Measurements from ENCODE around the gene RAB20. TPM values are rescaled to one million over a fixed set of nuclear protein-coding genes. Genes with fewer than 3 reads are reported as not detected.

Gene RAB20
- total and polyA plus RNA-seq, 10 of the 15 experiments (the other 5 are each of a cell fraction or from before 2014, with no cell fraction given), result 0.48 to 33.1 (median 9.6) TPM

GRCh38 chr13:110541526-110541920, 20.0 kb downstream of the RAB20 start:
- WGBS (ENCODE audit: insufficient coverage, insufficient replicate concordance, low lambda C conversion rate, missing lambda C conversion rate), result 65% methylated on average over 4 of the region's 4 CpGs
- Histone ChIP-seq H3K9ac (ENCODE audit: control insufficient read depth, insufficient read depth, low read length) (no peak overlapping the region), H3K27ac (ENCODE audit: control insufficient read depth, insufficient read depth) (no peak overlapping the region), H4K20me1 (ENCODE audit: control insufficient read depth, insufficient read depth) (no peaks in the 10 kb centered on the region), H3K4me1 (ENCODE audit: control insufficient read depth, insufficient read depth, low read length) (peaks cover 8% of the 10 kb centered on the region), H3K4me2 (ENCODE audit: control insufficient read depth, insufficient read depth) (no peak overlapping the region), H3K27me3 (replicated peaks in 1 of 2; ENCODE audit: control insufficient read depth in 2 of 2, insufficient read depth in 2 of 2, low read length in 1 of 2) (no peaks in the 10 kb centered on the region), H3K4me3 (no peak overlapping the region), H3K36me3 (ENCODE audit: control insufficient read depth in 2 of 2, insufficient read depth in 2 of 2, low read length in 1 of 2) (no peaks in the 10 kb centered on the region), H3K9me3 (replicated peaks; ENCODE audit: control insufficient read depth, insufficient read depth, low read length) (peaks cover 1% of the 10 kb centered on the region; the same call in 1 of the 3 replicates), H3K79me2 (ENCODE audit: control insufficient read depth, insufficient read depth, low read length) (no peaks in the 10 kb centered on the region; the same call in none of the 2 replicates), H2AFZ (ENCODE audit: control insufficient read depth, low read depth, low read length) (no peak overlapping the region)
- ChIA-PET CTCF (interaction anchor here (0.9 to 2.0 kb wide), 2 partner anchors 20 to 86 kb away, joined by 3 to 9 read pairs; no protein-coding TSS in a partner anchor), RAD21 (ENCODE audit: unreplicated experiment) (no interaction called here), SMC1A (ENCODE audit: uncharacterized antibody, unreplicated experiment) (interaction anchor here (1.0 to 6.1 kb wide), 4 partner anchors 9 to 86 kb away, joined by 3 to 31 read pairs (median 6); no protein-coding TSS in a partner anchor), POLR2A (interaction anchor here (1.5 to 1.7 kb wide), 2 partner anchors 10 to 23 kb away, joined by 4 read pairs; no protein-coding TSS in a partner anchor)
- no peak for DNase-seq (ENCODE audit: low read depth, low spot score)
- no TSS peak for BruUV-seq (replicated peaks)
- ATAC-seq, result no peak
- no peak for FAIRE-seq
- in situ Hi-C loops (cut with MboI) (no loop called here), intact Hi-C loops (cut with micrococcal nuclease; ENCODE audit: unreplicated experiment) (no loop called here)
- no peak for TF ChIP-seq SMARCA5 (IDR thresholded peaks at IDR 0.05)
- TF ChIP-seq, protein P1, sequence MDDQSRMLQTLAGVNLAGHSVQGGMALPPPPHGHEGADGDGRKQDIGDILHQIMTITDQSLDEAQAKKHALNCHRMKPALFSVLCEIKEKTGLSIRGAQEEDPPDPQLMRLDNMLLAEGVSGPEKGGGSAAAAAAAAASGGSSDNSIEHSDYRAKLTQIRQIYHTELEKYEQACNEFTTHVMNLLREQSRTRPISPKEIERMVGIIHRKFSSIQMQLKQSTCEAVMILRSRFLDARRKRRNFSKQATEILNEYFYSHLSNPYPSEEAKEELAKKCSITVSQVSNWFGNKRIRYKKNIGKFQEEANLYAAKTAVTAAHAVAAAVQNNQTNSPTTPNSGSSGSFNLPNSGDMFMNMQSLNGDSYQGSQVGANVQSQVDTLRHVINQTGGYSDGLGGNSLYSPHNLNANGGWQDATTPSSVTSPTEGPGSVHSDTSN (IDR thresholded peaks at IDR 0.05; ENCODE audit: insufficient replicate concordance, low read depth, low read length), result no peak
- TF ChIP-seq, protein P2, sequence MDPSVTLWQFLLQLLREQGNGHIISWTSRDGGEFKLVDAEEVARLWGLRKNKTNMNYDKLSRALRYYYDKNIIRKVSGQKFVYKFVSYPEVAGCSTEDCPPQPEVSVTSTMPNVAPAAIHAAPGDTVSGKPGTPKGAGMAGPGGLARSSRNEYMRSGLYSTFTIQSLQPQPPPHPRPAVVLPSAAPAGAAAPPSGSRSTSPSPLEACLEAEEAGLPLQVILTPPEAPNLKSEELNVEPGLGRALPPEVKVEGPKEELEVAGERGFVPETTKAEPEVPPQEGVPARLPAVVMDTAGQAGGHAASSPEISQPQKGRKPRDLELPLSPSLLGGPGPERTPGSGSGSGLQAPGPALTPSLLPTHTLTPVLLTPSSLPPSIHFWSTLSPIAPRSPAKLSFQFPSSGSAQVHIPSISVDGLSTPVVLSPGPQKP (IDR thresholded peaks at IDR 0.05; ENCODE audit: low read depth, low read length), result no peak
- TF ChIP-seq MXI1 (IDR thresholded peaks at IDR 0.05; ENCODE audit: low read depth, low read length), result no peak
- no peak for TF ChIP-seq KDM1A (IDR thresholded peaks at IDR 0.05; ENCODE audit: borderline replicate concordance)
- TF ChIP-seq, protein P3, sequence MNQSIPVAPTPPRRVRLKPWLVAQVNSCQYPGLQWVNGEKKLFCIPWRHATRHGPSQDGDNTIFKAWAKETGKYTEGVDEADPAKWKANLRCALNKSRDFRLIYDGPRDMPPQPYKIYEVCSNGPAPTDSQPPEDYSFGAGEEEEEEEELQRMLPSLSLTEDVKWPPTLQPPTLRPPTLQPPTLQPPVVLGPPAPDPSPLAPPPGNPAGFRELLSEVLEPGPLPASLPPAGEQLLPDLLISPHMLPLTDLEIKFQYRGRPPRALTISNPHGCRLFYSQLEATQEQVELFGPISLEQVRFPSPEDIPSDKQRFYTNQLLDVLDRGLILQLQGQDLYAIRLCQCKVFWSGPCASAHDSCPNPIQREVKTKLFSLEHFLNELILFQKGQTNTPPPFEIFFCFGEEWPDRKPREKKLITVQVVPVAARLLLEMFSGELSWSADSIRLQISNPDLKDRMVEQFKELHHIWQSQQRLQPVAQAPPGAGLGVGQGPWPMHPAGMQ (IDR thresholded peaks at IDR 0.05; ENCODE audit: borderline replicate concordance), result no peak
- TF ChIP-seq BRCA1 (IDR thresholded peaks at IDR 0.05; ENCODE audit: low read depth, low read length), result no peak
- TF ChIP-seq RB1 (IDR thresholded peaks at IDR 0.05; ENCODE audit: borderline replicate concordance), result no peak
- TF ChIP-seq PAX5 (IDR thresholded peaks at IDR 0.05; ENCODE audit: borderline replicate concordance, low read depth, low read length), result no peak
- no peak for TF ChIP-seq CBFB (IDR thresholded peaks at IDR 0.05; ENCODE audit: low read depth)
- TF ChIP-seq MLLT1 (IDR thresholded peaks at IDR 0.05), result no peak
- TF ChIP-seq TBL1XR1 (IDR thresholded peaks at IDR 0.05; ENCODE audit: low read depth, low read length), result no peak
- no peak for TF ChIP-seq CEBPZ (IDR thresholded peaks at IDR 0.05; ENCODE audit: low read depth, low read length)
- TF ChIP-seq ETV6 (conservative IDR thresholded peaks at IDR 0.05 in 1 of 2, IDR thresholded peaks at IDR 0.05 in 1 of 2; ENCODE audit: borderline replicate concordance in 1 of 2, low read depth in 1 of 2), result no peak
